Neural progenitor cell (in vitro differentiated cells): ENCODE results near the gene GNG7.

Experiments used
- CTCF ChIP-seq: fragments of 200-600 bp; sonication (generic); IDR thresholded peaks from 2 replicates; pipeline ENCODE4 v1.5.1; 2017; ENCODE audit warnings: antibody characterized with exemption, mild to moderate bottlenecking
- EZH2 ChIP-seq: fragments of 200-600 bp; sonication (generic); IDR thresholded peaks from 2 replicates; pipeline ENCODE4 v1.6.1; 2017; ENCODE audit warnings: antibody characterized with exemption, mild to moderate bottlenecking, moderate library complexity
- EZH2phosphoT487 ChIP-seq: fragments of 200-600 bp; sonication (generic); IDR thresholded peaks from 2 replicates; pipeline ENCODE4 v1.6.1; 2017; ENCODE audit warnings: antibody characterized with exemption

GRCh38 chr19:2715470-2716274 lies 13.2 kb upstream of the GNG7 start:
- no peak for TF ChIP-seq CTCF
- no peak for TF ChIP-seq EZH2
- no peak for TF ChIP-seq EZH2phosphoT487
